Measurements from ENCODE around the gene LIMA1.

DNA sequence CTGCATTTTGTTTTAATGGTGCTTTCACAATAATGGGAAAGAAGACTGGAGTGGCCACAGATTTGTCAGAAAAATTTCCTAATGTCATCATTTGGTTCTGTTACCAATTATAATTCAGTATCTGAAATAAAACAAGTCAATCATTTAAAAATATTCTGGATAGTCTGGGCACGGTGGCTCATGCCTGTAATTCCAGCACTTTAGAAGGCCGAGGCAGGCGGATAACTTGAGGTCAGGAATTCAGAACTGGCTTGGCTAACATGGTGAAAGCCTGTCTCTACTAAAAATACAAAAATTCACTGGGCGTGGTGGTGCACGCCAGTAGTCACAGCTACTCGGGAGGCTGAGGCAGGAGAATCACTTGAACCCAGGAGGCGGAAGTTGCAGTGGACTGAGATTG, 4.0 kb upstream of the LIMA1 start:
- TF ChIP-seq CTCF (conservative IDR thresholded peaks at IDR 0.05; ENCODE audit: low read length), result no peak
- TF ChIP-seq EZH2phosphoT487 (IDR thresholded peaks at IDR 0.05; ENCODE audit: borderline replicate concordance, low read depth, low read length), result no peak
